HG02870 (cell line): Measurements from ENCODE around the gene C4B.
"Not testable (repeated sequence)": the region's sequence is repeated elsewhere in the genome, so short reads cannot be mapped to it uniquely, and the experiment has no call there.

Experiments used
- ATAC-seq: cut with Tn5 transposase; IDR thresholded peaks from one replicate; pipeline ENCODE4 v1.9.1; 2021; ENCODE audit warnings: mild to moderate bottlenecking, moderate library complexity; ENCODE audit not compliant: unreplicated experiment

C4B gene

GRCh38 chr6:31980998-31981397 is 33.6 kb upstream of the C4B start:
- not testable (repeated sequence) for ATAC-seq

GRCh38 chr6:31981744-31982143 is 32.9 kb upstream of the C4B start, which contains the start of gene C4A:
Gene C4A (plus strand): TSS chr6:31982057. CDS start chr6:31982108, 51 bp downstream.
- not testable (repeated sequence) for ATAC-seq

- ATAC-seq = not testable (repeated sequence)
These were observed 25.2 kb upstream of the C4B start for GRCh38 chr6:31989363-31989762.

- not testable (repeated sequence) for ATAC-seq
These were observed 20.2 kb upstream of the C4B start for GRCh38 chr6:31994421-31994820.

- not testable (repeated sequence) for ATAC-seq
These were observed 18.2 kb upstream of the C4B start for GRCh38 chr6:31996385-31996784.

GRCh38 chr6:32002546-32003268 is 11.9 kb upstream of the C4B start:
- not testable (repeated sequence) for ATAC-seq

GRCh38 chr6:32003301-32003700 is 11.3 kb upstream of the C4B start:
- not testable (repeated sequence) for ATAC-seq

GRCh38 chr6:32004393-32004792 is 10.2 kb upstream of the C4B start:
- not testable (repeated sequence) for ATAC-seq

- not testable (repeated sequence) for ATAC-seq
These were observed 9.6 kb upstream of the C4B start for GRCh38 chr6:32004864-32005537.

- not testable (repeated sequence) for ATAC-seq
These were observed 9.1 kb upstream of the C4B start for GRCh38 chr6:32005538-32005880.

- not testable (repeated sequence) for ATAC-seq
These were observed 8.5 kb upstream of the C4B start for GRCh38 chr6:32005991-32006529.

- not testable (repeated sequence) for ATAC-seq
These were observed 7.5 kb upstream of the C4B start for GRCh38 chr6:32007086-32007485.

GRCh38 chr6:32008037-32008436 is 6.6 kb upstream of the C4B start:
- not testable (repeated sequence) for ATAC-seq

GRCh38 chr6:32008616-32009015 is 6.0 kb upstream of the C4B start:
- not testable (repeated sequence) for ATAC-seq

- ATAC-seq = not testable (repeated sequence)
These were observed 5.1 kb upstream of the C4B start for GRCh38 chr6:32009537-32009936.

- ATAC-seq = not testable (repeated sequence)
These were observed 3.6 kb upstream of the C4B start for GRCh38 chr6:32010856-32011530.

GRCh38 chr6:32012941-32013617 is 1.5 kb upstream of the C4B start:
- ATAC-seq = not testable (repeated sequence)

GRCh38 chr6:32013738-32014137 is 857 bp upstream of the C4B start:
- not testable (repeated sequence) for ATAC-seq

GRCh38 chr6:32022100-32022499 is 7.5 kb downstream of the C4B start:
- not testable (repeated sequence) for ATAC-seq

- ATAC-seq = not testable (repeated sequence)
These were observed 14.0 kb downstream of the C4B start for GRCh38 chr6:32028631-32029030.

GRCh38 chr6:32029553-32029952 is 15.0 kb downstream of the C4B start:
- ATAC-seq = not testable (repeated sequence)
